SH-SY5Y (cell line): Measurements from ENCODE around the gene S100A6.

ENCODE experiments used
- GATA2 ChIP-seq: IDR thresholded peaks from 2 replicates; pipeline ENCODE4 v1.6.1; 2011; ENCODE audit warnings: mild to moderate bottlenecking, low read depth, low read length
- GATA3 ChIP-seq: IDR thresholded peaks from 2 replicates; pipeline ENCODE4 v1.6.1; 2011; ENCODE audit warnings: low read depth, mild to moderate bottlenecking, low read length, moderate library complexity

- no peak for TF ChIP-seq GATA2
- no peak for TF ChIP-seq GATA3
Observed at GRCh38 chr1:153557877-153558276, 22.1 kb upstream of the S100A6 start.
